Breast epithelium (tissue), 4 donors: ENCODE measurements around the gene S1PR4. TPM values are rescaled to one million over a fixed set of nuclear protein-coding genes. Genes with fewer than 3 reads are reported as not detected.

Experiments used
- DNase-seq, 2 donors: peaks; one replicate each; pipeline ENCODE4 v3.0.0-alpha.2; 2019; ENCODE audit warnings: low spot score in 2 of 2
- H3K27ac ChIP-seq, 2 donors: fragments of 200-600 bp; sonication (generic) in 1 of 2; one replicate each; pipeline ENCODE4 v1.5.1; 2016 to 2019; ENCODE audit warnings: mild to moderate bottlenecking in 1 of 2
- H3K27me3 ChIP-seq, 2 donors: fragments of 200-600 bp; sonication (generic) in 1 of 2; one replicate each; pipeline versions ENCODE4 v1.5.1 to v1.6.0; 2017 to 2019; ENCODE audit warnings: control low read depth in 1 of 2, mild to moderate bottlenecking in 1 of 2
- H3K36me3 ChIP-seq: fragments of 200-600 bp; one replicate; pipeline ENCODE4 v1.5.1; 2019
- H3K4me1 ChIP-seq, 2 donors: fragments of 200-600 bp; sonication (generic); one replicate each; pipeline ENCODE4 v1.5.1; 2016 to 2019; ENCODE audit warnings: control low read depth in 1 of 2
- H3K4me3 ChIP-seq, 3 donors: fragments of 200-600 bp; sonication (generic); 1 replicate in 2 of 3; 2 replicates in 1 of 3; pipeline ENCODE4 v1.5.1; 2016 to 2019; ENCODE audit warnings: mild to moderate bottlenecking in 3 of 3, moderate library complexity in 2 of 3
- H3K9me3 ChIP-seq, 2 donors: fragments of 200-600 bp; sonication (generic) in 1 of 2; one replicate each; pipeline ENCODE4 v1.5.1; 2016 to 2019; ENCODE audit warnings: control low read depth in 1 of 2
- CTCF ChIP-seq, 3 donors: fragments of 450-650 bp; IDR thresholded peaks; one replicate each; pipeline ENCODE4 v1.5.1; 2016 to 2017; ENCODE audit warnings: antibody characterized with exemption in 3 of 3, mild to moderate bottlenecking in 3 of 3, moderate library complexity in 3 of 3
- POLR2A ChIP-seq: fragments of 450-650 bp; IDR thresholded peaks from one replicate; pipeline ENCODE4 v1.6.1; 2016; ENCODE audit warnings: antibody characterized with exemption, mild to moderate bottlenecking, moderate library complexity
- POLR2AphosphoS5 ChIP-seq, 3 donors: sonication (generic); formaldehyde crosslinking; IDR thresholded peaks; one replicate each; pipeline ENCODE4 v1.6.1; 2017; ENCODE audit warnings: antibody characterized with exemption in 3 of 3
- intact Hi-C: fragments of 100-400 bp; cut with DNase I; formaldehyde crosslinking; loops from one replicate; pipeline ENCODE4 v1.15.1; 2023; ENCODE audit warnings: low total_unique reads
- total RNA-seq, 3 donors: library from RNA; depleted of rRNA; stranded (reverse); fragments of >200 nt; gene quantifications; one replicate each; pipeline ENCODE4 v1.1.0, GENCODE V29; 2016

S1PR4 gene
- total RNA-seq, 3 donors from 2014 or later = 1.3 to 1.9 TPM; not detected in 1

GRCh38 chr19:3229346-3229743 is 50.8 kb downstream of the S1PR4 start:
- H3K27me3 ChIP-seq = peaks cover 0 to 37% of the 10 kb centered on the region in 2 donors
- no peaks in the 10 kb centered on the region for H3K36me3 ChIP-seq
- H3K9me3 ChIP-seq = no peaks in the 10 kb centered on the region
- no peak overlapping the region for H3K4me3 ChIP-seq
- H3K27ac ChIP-seq = no peak overlapping the region
- intact Hi-C loops = no loop called here
- no peak for TF ChIP-seq POLR2AphosphoS5 (IDR thresholded peaks at IDR 0.05)
- TF ChIP-seq POLR2A = no peak
- no peak for TF ChIP-seq CTCF (IDR thresholded peaks at IDR 0.05)
- H3K4me1 ChIP-seq = no peaks in the 10 kb centered on the region
- no peak for DNase-seq

Other genes with a start within 250 kb of the S1PR4 start
- gene ZNF77, start 233.8 kb upstream of the S1PR4 start, total RNA-seq = 1 to 10 TPM; 2.2 to 5.1 (median 4.9) TPM
- 1 to 10 TPM; 1.6 to 4.3 (median 3.2) TPM for gene TLE6, start 201.2 kb upstream of the S1PR4 start, total RNA-seq
- gene TLE2, start 149.5 kb upstream of the S1PR4 start, total RNA-seq = 10 to 100 TPM; 25.3 to 65.6 (median 35.1) TPM
- 100 to 1,000 TPM; 329 to 407 (median 397) TPM for gene TLE5, start 116.3 kb upstream of the S1PR4 start, total RNA-seq
- 10 to 100 TPM; 40.5 to 52.0 (median 42.3) TPM for gene GNA11, start 84.4 kb upstream of the S1PR4 start, total RNA-seq
- 10 to 100 TPM in 1 of 3 donors, 1 to 10 TPM in 2; 7.8 to 16.2 (median 8.5) TPM for gene GNA15, start 42.7 kb upstream of the S1PR4 start, total RNA-seq
- gene NCLN, start 7.2 kb downstream of the S1PR4 start, total RNA-seq = 10 to 100 TPM; 21.1 to 34.7 (median 25.3) TPM
- under 1 TPM in 2 of 3 donors, not detected in 1; 0.33 to 0.59 TPM for gene CELF5, start 45.9 kb downstream of the S1PR4 start, total RNA-seq
- gene NFIC, start 187.8 kb downstream of the S1PR4 start, total RNA-seq = 10 to 100 TPM; 48.9 to 97.8 (median 73.1) TPM